Epithelial cell of prostate (primary cell): ENCODE measurements around the gene ICE1.
"Not testable (repeated sequence)": the region's sequence is repeated elsewhere in the genome, so short reads cannot be mapped to it uniquely, and the experiment has no call there.

ENCODE experiments used
- DNase-seq: peaks from one replicate; pipeline ENCODE4 v3.0.0-alpha.2; 2011; ENCODE audit warnings: low read depth, low spot score
- H3K27ac ChIP-seq: fragments of 450-650 bp; 2 replicates; pipeline ENCODE4 v1.5.1; 2017; ENCODE audit warnings: mild to moderate bottlenecking

The ICE1 gene

DNA sequence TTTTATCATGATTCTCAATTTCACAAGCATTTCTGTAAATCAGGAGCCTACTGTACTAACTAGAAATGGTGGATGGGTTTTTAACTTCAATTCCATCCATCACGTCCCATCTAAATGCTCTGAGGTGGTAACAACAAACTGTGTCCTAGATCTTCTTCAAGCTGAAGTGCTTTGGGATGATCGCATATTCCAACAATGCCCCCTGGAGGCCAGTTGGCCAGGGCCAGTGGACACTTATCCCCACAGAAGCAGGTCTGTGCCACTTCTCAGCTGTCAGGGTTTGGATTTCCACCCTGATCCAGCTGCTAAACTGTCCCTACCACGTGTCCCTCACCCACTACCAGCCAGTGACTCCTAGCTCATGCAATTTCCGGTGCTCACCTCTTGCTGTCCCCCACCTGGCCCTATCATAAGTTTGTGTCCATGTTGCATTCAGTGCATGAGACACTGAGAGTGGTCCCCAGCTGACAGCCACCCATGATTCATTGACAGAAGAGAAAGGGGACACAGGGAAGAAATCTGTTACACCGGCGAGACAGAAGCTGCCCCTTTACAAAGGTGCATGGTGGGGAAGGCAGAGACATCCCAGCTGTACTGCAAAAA is 28.0 kb upstream of the ICE1 start:
- DNase-seq, H3K27ac ChIP-seq: not testable (repeated sequence)

DNA sequence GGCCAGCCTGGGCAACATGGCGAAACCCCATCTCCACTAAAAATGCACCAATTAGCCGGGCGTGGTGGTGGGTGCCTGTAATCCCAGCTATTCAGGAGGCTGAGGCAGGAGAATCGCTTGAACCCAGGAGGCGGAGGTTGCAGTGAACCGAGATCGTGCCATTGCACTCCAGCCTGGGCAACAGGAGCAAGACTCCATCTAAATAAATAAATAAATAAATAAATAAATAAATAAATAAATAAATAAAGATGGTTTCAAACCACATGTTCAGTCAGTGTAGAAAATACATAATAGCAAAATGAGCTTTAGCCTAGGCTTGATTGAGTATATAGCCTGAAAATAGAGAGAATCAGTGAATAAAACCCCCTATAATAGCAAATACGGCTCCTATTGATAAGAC is 27.4 kb upstream of the ICE1 start:
- not testable (repeated sequence) for DNase-seq, H3K27ac ChIP-seq

GRCh38 chr5:5398071-5398470 is 24.4 kb upstream of the ICE1 start:
- DNase-seq = no peak
- H3K27ac ChIP-seq = no peak overlapping the region

- DNase-seq = no peak
- H3K27ac ChIP-seq = no peak overlapping the region
Measured at GRCh38 chr5:5401095-5401494, 21.4 kb upstream of the ICE1 start.

- H3K27ac ChIP-seq = no peak overlapping the region
- no peak for DNase-seq
Measured at GRCh38 chr5:5403741-5404140, 18.7 kb upstream of the ICE1 start.

- DNase-seq = no peak
- H3K27ac ChIP-seq = no peak overlapping the region
Measured at GRCh38 chr5:5404381-5404780, 18.1 kb upstream of the ICE1 start.

- H3K27ac ChIP-seq = no peak overlapping the region
- DNase-seq = no peak
Measured at GRCh38 chr5:5405441-5405840, 17.0 kb upstream of the ICE1 start.

- no peak for DNase-seq
- H3K27ac ChIP-seq = no peak overlapping the region
Measured at GRCh38 chr5:5407924-5408323, 14.6 kb upstream of the ICE1 start.

DNA sequence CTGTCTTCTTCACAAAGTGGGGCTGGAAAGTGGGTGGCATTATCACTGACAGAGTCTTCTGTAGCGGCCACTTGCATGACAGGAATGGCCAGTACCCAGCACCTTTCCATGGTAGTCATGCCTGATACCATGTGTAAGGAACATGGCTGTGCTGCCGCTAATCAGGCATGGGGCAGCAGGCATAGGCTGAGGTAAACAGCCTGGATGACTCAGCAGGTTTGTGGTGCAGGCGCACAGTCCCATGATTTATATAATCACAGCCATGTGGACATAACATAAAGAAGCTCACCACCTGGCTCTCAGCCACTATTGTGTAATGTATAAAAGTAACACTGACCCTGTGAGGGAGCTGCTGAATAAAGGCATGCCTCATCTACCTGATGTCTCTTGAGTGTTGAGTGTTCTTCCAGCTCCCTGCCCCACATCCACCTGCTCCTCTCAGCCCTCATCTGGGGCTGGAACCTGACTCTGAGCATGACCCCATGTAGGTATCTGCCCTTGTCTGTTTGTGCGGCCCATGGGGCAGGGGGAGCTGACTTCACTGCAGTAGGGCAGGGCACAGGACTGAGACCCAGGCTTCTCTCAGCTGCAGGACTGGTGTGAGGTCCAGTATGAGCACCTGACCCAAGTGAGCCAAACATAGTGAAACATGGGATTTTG is 13.2 kb upstream of the ICE1 start:
- DNase-seq = no peak

DNA sequence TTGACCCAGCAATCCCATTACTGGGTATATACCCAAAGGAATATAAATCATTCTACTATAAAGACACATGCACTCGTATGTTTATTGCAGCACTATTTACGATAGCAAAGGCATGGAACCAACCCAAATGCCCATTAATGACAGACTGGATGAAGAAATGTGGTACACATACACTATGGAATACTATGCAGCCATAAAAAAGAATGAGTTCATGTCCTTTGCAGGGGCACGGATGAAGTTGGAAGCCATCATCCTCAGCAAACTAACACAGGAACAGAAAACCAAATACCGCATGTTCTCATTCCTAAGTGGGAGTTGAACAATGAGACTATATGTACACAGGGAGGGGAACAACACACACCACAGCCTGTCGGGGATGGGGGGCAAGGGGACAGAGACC is 8.6 kb upstream of the ICE1 start:
- not testable (repeated sequence) for H3K27ac ChIP-seq, DNase-seq

More for the DNA sequence above, 13.2 kb upstream of the ICE1 start:
- no peak overlapping the region for H3K27ac ChIP-seq

DNA sequence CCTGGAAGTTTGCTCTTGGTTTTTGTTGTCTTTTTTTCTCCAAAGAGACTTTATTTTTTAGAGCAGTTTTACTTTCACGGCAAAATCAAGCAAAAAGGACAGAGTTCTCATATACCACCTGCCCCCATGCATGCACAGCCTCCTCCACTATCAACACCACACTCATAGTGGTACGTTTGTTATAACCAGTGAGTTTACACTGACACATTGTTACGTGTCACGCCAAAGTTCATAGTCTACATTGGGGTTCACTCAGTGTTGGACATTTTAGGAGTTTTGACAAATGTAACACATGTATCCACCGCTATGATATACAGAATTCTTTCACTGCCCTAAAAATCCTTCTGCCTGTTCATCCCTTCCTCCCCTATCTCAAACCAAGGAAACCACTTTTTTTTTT is 7.5 kb upstream of the ICE1 start:
- H3K27ac ChIP-seq = no peak overlapping the region
- no peak for DNase-seq

DNA sequence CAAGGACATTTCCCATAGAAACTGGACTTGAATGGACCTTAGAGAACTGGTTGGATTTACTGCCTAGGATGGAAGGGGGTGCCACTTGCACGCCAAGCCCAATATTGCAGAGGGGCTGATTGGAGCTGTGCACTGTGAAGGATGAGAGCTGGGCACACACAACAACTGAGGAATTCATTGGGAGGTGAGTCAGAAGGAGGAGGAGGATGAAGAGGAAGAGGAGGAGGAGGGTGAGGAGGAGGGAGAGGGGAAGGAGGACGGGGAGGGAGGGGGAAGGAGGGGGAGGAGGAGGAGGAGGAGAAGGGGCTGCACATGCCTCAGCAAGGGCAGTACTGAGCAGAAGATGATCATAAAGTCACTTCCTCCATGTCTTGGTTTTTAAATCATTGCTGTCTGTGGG is 5.7 kb upstream of the ICE1 start:
- H3K27ac ChIP-seq = no peak overlapping the region
- DNase-seq = no peak

DNA sequence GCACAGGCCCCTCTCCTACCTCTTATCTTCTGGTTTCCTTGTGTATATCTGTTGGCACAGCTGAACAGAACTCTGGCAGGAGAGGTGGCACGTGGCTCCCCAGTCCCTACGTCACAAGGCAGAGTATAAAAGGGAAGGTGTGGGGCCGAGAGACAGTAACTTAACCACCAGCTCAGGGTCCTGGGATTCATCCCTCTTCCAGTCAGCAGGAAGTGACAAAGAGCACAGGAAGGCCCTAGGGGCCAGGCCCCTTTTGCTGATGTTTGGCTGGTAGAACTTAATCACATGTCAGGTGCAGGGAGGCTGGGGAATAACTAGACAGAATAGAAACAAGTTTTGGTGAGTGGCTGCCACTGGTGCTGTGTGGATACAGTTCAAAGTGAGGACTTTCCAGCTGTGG is 4.5 kb upstream of the ICE1 start:
- no peak overlapping the region for H3K27ac ChIP-seq
- DNase-seq = no peak

DNA sequence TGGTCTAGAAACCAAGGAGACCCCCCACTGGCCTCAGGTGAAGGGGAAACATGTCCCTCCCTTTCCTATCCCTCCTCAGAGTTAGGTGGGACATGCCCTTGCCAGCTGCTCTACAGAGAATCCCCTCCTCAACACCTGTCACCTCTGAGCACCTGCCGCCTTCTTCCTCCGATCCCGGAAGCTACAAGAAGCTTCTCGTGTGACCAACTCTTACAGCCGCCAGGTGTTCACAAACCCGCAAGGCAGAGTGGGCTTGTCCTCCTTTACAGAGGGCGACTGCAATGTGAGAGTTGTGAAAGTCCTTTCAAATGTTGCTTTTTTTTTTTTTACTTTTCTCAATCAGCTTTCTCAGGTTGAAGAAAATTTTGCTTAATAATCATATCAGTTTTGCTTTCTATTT is 3.7 kb upstream of the ICE1 start:
- DNase-seq = no peak
- H3K27ac ChIP-seq = no peak overlapping the region

DNA sequence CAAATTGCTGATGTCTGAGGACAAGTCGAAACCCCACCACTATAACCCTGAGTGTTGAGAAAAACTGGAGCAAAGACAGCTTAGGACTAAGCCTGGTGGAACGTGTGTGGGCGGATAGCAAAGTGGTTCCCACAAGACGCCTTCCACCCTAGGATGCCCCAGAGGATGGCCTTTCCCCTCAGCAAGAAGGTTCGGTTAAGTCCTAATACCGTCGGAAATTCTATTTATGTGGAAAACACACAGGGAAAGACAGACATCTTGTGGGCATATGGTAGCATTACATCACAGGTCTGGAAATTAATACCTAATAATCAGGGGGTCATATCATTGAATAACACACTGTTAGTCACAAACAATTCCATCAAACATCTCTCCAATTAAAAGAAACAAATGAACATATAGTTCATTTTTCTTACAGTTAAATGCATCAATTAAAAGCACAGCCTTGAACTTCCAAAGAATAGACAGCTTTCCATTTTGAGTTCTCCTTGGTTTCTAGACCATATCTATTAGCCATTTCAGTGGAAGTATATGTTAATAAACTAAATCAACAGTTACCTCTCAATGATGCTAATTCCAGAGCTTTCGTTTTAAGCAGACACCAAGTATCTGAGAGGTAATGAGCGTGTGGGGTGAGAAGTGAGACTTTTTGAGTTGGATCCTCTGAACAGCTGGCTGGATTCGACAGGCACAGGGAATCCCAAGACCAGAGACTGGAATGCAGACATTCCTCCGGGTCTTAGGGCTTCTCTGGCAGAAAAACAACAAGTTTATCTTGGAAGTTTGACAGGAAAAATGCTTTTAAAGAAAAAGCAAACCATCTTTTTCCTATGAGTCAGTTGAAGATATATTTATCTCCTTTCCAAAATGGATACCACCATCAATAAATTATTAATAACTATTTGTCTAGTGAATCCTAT is 2.9 kb upstream of the ICE1 start:
- H3K27ac ChIP-seq = no peak overlapping the region
- no peak for DNase-seq

- no peak overlapping the region for H3K27ac ChIP-seq
- no peak for DNase-seq
Measured at GRCh38 chr5:5420251-5420650, 2.2 kb upstream of the ICE1 start.

- peak overlapping the region; percentile 94 for H3K27ac ChIP-seq
- DNase-seq = no peak
Measured at GRCh38 chr5:5421149-5421960, 1.1 kb upstream of the ICE1 start.

DNA sequence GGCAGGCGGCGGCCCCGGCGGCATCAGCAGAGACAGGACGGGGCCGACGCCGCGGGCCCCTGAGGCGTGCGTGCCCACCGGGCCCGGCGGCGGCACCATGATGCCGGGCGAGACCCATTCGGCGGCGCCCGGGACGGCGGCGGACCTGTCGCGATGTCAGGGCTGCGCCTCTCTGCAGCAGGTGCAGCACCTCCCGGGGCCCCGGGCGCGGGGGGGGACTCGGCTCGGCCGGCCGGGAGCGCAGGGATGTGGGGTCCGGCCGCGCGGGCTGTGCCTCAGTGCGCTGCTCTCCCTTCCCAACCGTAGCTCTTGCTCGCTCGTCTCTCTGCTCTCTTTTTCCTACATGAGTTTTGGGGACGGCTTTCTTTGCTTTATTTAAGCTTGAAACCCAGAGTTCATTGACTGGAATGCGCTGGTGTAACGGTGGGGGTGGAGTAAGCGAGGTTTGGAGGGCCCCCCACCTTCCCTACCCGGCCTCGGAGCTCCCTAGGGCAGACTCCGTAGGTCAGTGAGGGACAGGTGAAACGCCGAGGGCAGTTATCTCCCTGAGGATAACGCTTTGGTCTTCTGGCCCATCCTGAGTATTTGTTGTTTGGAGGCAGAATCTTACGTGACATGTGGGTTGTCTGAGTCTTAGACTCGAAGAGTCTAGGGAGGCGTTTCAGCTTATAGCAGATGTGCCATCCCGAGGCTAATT is 490 bp downstream of the ICE1 start:
- DNase-seq = no peak
- peak overlapping the region; percentile 94 for H3K27ac ChIP-seq

DNA sequence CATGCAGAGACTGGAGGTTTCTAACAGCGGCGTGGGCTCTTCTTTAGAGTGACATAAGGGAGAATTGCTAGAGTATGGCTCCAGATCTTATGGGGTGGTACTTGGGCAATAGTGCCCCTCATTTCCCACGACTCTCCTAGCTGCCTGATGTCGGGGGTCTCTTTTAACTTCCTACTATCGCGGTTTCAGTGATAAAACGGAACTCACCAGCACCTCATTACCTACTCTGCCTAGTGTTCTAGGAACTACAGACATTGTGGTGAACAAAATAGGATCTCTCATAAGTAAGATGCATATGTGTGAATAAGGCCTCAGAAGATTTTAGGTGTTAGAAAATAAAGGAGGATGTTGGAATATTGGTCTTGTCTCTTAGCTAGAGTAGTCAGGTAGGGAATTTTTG is 1.1 kb downstream of the ICE1 start:
- DNase-seq = no peak
- no peak overlapping the region for H3K27ac ChIP-seq

DNA sequence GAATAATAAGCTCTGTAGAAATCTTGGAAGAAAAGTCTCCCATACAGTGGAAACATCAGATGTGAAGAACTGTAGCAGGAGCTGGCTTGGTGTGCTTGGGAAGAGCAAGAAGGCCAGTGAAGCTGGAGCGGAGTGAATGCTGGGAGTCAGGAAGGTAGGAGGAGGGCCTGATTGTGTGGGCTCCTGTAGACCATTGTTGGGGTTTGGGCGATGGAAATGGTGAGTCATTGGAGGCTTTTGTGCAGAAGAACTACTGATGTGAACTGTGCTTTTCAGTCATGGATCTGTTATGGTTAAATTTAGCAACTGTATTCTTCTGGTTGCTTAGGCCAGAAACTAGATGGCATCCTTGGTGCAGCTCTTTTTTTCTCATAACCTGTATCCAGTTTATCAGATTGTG is 2.3 kb downstream of the ICE1 start:
- H3K27ac ChIP-seq = no peak overlapping the region
- no peak for DNase-seq
